Activated T-cell treated with anti-CD3 and anti-CD28 coated beads, Interleukin-2, amount 50 U/mL, for 1 hour (primary cell): Measurements from ENCODE around the gene PHLDB3.

ENCODE experiments used
- DNase-seq: peaks from one replicate; pipeline ENCODE4 v3.0.0-alpha.2; 2020

PHLDB3 gene

GRCh38 chr19:43496960-43497359, 7.6 kb downstream of the PHLDB3 start:
- DNase-seq, result no peak

DNA sequence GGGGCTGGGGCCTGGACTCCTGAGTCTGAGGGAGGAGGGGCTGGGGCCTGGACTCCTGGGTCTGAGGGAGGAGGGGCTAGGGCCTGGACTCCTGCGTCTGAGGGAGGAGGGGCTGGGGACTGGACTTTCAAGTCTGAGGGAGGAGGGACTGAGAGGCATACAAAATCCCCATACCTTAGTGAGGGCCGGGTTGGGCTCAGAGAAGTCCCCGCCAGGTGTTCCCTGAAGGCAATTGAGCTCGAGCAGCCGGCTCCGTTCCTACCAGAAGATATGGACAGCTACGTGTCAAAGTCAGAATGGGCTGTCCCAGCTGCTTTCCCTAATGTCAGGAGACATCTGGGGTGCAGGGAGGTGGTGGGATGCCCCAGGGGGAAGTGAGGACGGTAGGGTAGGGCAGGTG, 9.5 kb downstream of the PHLDB3 start:
- DNase-seq, result no peak

- no peak for DNase-seq
Observed at GRCh38 chr19:43490759-43491158, 13.8 kb downstream of the PHLDB3 start.

DNA sequence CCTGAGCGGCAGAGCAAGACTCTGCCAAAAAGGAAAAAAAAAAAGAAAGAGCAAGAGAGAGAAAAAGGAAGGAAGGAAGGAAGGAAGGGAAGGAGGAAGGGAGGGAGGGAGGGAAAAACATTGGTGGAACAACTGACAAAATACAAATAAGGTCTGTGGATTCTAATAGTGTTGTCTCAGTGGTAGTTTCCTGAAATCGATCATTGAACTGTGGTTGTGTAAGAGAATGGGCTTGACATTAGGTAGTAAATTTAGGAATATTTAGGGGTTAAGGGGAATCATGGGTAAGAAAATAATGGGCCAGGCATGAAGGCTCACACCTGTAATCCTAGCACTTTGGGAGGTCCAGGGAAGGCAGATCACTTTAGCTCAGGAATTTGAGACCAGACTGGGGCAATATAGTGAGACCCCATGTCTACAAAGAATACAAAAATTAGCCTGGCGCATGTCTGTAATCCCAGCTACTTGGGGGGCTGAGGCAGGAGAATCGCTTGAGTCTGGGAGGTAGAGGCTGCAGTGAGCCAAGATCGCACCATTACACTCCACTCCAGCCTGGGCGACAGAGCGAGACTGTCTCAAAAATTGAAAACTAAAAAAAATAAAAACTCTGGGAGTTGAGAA, 14.5 kb downstream of the PHLDB3 start:
- no peak for DNase-seq

DNA sequence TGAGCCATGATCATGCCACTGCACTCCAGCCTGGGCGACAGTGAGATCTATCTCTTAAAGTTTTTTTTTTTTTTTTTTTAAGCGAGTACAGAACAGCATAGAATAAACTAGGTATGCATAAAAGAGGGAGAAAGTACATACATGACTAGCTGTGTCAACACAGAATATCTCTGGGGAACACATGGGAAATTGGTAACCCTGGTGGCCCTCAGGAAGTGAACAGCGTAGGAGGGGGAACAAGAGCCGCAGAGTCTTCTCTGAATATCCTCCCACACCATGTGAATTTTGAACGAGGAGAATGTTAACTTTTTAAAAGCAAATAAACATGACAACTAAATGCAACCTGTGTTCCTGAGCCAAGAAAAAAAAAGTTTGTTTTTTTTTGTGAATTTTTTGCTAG, 15.2 kb downstream of the PHLDB3 start:
- no peak for DNase-seq

DNA sequence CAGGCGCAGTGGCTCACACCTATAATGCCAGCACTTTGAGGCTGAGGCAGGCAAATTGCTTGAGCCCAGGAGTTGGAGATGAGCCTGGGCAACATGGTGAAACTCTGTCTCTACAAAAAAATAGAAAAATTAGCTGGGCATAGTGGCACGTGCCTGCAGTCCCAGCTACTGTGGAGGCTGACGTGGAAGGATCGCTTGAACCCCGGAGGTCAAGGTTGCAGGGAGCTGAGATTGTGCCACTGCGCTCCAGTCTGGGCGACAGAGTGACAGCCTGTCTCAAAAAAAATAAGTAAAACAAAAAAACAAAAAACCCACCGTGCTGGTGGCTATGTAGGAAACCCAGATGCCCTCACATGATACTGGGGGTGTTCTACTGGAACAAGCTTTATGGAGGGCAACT, 16.4 kb downstream of the PHLDB3 start:
- no peak for DNase-seq

DNA sequence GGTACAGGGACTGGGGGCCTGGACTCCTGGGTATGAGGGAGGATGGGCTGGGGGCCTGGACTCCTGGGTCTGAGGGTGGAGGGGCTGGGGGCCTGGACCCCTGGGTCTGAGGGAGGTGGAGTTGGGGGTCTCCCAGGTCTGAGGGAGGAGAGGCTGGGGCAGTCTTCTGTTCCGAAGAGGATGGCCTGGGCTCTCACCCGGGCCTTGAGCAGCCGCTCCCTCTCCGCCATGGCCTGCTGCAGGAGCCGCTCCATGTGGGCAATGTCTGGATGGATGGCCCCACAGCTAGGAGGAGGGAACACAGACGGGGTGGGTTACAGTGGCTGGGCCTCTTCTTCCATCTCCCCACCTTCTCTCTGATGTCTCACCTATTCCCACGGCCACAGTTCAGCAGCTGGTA, 18.1 kb downstream of the PHLDB3 start:
- DNase-seq, result no peak

- no peak for DNase-seq
Observed at GRCh38 chr19:43485951-43486350, 18.6 kb downstream of the PHLDB3 start.

DNA sequence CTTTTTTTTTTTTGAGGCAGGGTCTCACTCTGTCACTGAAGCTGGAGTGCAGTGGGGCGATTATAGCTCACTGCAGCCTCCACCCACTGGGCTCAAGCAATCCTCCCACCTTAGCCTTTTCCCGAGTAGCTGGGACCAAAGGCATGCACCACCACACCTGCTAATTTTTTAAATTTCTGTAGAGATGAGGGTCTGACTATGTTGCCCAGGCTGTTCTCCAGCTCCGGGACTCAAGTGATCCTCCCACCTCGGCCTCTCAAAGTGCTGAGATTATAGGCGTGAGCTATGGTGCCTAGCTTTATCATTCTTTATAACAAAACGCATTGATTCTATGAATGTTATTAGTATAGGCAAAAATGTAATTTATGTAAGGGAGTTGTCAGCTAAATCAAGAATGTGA, 21.3 kb downstream of the PHLDB3 start:
- DNase-seq, result no peak

DNA sequence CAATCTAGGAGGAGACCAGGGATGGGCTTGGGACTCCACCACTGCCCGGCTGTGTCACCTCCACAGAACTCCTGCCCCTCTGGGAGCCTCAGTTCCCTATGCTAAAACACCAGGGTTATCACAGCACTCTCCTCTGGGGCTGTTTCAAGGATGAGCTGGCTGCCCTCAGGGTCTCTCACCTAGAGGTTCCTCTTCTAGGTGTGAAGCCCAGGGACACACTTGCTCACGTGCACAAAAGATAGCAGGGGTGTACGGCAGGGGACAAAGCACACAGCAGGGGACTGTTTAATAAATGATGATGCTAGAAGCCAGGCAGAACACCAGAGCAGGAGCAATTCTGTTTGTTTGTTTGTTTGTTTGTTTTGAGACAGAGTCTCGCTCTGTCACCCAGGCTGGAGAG, 22.4 kb downstream of the PHLDB3 start:
- no peak for DNase-seq

DNA sequence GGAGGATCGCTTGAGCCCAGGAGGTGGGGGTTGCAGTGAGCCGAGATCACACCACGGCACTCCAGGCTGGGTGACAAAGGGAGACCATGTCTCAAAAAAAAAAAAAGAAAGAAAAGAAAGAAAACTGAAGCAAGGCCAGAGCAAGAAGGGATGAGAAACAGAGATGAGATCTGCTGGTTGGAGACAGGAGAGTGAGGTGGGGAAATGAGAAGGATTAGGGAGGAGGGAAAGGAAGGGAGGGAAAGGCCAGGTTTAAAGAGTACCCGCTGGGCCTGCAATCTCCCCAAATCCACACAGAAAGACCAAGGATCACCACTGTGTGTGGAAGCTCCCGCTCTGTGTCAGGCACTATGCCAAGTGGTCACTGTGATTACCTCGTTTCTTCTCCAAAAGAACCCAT, 22.8 kb downstream of the PHLDB3 start:
- no peak for DNase-seq

GRCh38 chr19:43480574-43480973, 24.0 kb downstream of the PHLDB3 start:
- no peak for DNase-seq

- DNase-seq, result no peak
Observed at GRCh38 chr19:43479961-43480561, 24.5 kb downstream of the PHLDB3 start.

DNA sequence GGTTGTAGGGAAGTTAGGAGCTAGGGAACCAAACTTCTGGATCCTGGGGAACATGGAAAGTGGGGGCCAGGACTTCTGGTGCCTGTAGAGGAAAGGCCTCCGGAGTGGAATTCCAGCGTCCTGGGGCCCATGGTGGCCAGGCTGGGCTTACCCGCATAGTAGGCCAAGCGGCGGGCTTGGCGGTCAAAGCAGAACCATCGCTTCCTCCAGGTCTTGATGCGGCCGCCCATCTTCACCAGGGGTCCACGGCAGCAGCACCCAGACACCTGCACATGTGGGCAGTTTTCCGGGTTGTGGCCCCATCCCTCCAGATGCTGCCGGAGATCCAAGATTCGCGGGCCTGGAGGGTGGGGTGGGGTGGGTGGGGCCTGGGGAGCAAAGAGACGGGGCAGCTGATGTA, 25.3 kb downstream of the PHLDB3 start:
- DNase-seq, result no peak

DNA sequence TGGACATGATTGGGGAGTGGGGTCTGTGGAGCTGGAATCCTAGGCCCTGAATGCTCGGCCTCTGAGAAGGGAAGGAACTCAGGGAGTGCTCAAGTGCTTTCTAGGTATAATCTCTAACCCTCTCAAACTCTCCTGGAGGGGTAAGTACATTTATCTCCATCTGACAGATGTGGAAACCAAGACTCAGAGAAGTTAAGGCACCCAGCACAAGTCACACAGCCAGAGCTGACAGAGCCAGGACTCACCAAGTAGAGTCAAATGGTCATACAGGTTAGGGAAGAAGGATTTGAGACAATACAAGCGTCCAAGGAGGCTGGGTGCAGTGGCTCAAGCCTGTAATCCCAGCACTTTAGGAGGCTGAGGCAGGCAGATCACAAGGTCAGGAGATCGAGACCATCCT, 26.2 kb downstream of the PHLDB3 start:
- no peak for DNase-seq

- no peak for DNase-seq
Observed at GRCh38 chr19:43476606-43477005, 27.9 kb downstream of the PHLDB3 start.

DNA sequence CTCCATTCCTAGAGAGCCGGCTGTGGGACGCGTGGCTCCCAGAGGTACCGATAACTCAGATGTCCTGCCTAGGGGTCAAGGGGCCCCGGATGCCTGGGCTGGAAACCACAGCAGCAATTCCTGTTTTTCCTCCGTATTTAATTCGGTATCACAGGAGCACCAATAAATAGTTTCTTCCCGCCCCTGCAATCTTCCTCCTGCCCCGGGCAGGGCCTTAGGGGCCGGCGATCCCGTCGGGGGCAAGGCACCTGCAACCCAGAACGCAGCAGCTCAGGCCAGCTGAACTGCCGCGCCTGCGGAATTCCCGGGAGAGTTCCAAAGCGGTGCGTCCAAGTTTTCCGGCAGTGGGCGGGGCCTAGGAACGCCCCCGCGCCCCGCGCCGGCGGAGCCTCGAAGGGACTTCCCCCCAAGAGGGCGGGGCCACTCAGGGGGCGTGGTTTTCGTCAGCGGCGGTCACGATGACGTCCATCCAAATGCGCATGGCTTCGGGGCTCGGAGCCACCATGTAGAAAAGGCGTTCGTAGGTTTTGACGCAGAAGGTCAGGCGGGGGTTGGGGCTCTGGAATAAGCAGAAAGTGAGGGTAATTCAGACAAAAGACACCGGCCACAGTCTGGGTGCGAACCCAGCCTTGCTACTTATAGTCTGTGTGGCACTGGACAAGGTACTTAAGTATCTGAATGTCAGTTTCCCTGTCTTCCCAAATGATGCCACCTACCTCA, 29.4 kb downstream of the PHLDB3 start:
- peak; percentile 99 for DNase-seq

- no peak for DNase-seq
Observed at GRCh38 chr19:43474487-43474886, 30.1 kb downstream of the PHLDB3 start.

GRCh38 chr19:43471091-43471490, 33.5 kb downstream of the PHLDB3 start:
- no peak for DNase-seq

DNA sequence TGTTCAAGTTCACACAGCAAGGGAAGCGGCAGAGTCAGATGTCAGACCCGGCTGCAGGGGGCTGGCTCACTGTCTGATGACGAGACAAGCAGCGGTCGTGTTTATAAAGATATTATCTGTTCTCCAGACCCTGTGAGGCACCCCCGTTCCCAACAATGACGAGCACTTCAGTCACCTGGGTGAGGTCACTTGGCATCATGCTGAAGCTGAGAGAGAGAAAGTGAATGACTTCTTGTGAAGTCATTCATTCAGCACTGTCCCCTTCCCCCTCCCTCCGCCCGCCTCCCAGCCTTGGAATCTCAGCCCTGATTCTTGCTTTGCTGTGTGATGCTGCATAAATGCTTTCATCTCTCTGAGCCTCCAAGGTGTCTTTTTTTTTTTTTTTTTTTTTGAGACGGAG, 34.3 kb downstream of the PHLDB3 start:
- DNase-seq, result peak; percentile 75

- no peak for DNase-seq
Observed at GRCh38 chr19:43469160-43469480, 35.4 kb downstream of the PHLDB3 start.

- peak; percentile 46 for DNase-seq
Observed at GRCh38 chr19:43468354-43469159, 36.0 kb downstream of the PHLDB3 start.

DNA sequence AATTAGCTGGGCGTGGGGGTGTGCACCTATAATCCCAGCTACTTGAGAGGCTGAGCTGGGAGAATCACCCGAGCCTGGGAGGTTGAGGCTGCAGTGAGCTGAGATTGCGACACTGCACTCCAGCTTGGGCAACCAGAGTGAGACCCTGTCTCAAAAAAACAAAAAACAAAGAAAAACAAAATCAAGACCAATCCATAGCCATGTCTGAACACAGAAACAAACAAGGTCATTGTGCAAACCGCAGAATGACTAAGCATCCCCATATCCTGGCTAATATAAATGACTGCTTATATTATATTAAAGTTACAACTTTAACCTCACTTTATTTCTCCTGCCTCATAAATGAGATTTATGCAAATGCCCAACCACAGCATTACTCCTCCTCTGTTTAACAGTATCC, 36.8 kb downstream of the PHLDB3 start:
- no peak for DNase-seq

DNA sequence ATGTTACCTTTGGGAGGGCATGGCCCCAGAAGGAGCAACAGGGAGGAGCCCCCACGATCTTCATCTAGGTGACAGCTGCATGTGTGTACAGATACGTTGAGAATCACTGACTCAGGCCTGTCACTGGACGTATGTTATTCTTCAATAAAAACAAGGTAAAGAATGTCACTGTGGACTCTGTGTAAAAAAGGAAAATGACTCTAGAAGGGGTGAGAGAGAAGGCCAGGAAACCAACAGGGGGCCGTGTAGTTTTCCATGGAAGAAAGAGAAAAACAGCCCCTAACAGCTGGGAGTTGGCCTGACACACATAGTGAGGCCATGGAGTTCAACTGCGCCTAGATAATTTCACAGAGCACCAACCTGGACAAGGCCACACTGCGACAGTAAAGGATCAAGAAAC, 37.3 kb downstream of the PHLDB3 start:
- no peak for DNase-seq
